ENCODE measurements around the gene PRR20G. TPM values are rescaled to one million over a fixed set of nuclear protein-coding genes. Genes with fewer than 3 reads are reported as not detected.

The PRR20G gene
- not detected in 2 replicates for total RNA-seq (2014; rRNA removed; shearing (Covaris generic); ENCODE audit: low replicate concordance)

DNA sequence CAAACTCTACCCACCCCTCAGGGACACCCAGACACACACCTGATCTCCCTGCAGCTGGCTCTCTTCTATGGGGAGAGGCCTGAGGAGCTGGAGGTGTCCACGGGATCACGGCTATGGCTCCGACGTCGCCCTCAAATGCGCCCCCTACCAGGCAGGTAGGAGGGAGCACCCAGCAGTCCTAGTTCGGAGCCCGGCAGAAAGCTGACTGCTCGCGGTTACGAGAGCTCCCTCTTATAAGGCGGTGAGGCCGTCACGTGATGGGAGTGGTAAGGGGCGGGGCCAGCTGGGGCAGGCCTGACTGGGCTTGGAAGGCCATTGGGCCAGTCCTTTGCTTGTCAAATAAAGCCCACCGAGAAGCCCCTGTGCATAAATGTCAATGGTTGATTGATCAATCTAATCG lies at the start of gene PRR20G:
PRR20G (minus strand) TSS at position 207 of the 400 bp plus-strand sequence. CDS start 681 bp downstream, outside the sequence.
- no peak within 1 kb of the TSS for H3K4me3 ChIP-seq (ENCODE audit: low read length)
- no peak within 1 kb of the TSS for H3K4me2 ChIP-seq (ENCODE audit: low read depth, low read length, poor library complexity, severe bottlenecking)
- H3K4me1 ChIP-seq (ENCODE audit: low read length) = no peaks in the 10 kb centered on the region
- no peaks in the 10 kb centered on the region for H3K9me3 ChIP-seq (ENCODE audit: low read length)
- H2AFZ ChIP-seq (ENCODE audit: low read length) = no peak within 1 kb of the TSS
- H3K9me2 ChIP-seq (replicated peaks; ENCODE audit: insufficient read depth, low read length) = no peaks in the 10 kb centered on the region
- no peaks in the 10 kb centered on the region for H3K27me3 ChIP-seq (ENCODE audit: low read length)
- H3K79me2 ChIP-seq (ENCODE audit: low read length) = no peaks in the 10 kb centered on the region
- H3K27ac ChIP-seq (ENCODE audit: low read length) = no peak within 1 kb of the TSS
- no peak for DNase-seq
- no peak within 1 kb of the TSS for H3K9ac ChIP-seq (ENCODE audit: low read length)
- no peaks in the 10 kb centered on the region for H3K36me3 ChIP-seq (ENCODE audit: insufficient read depth, low read length)
- H4K20me1 ChIP-seq (ENCODE audit: insufficient read depth, low read depth, low read length) = no peaks in the 10 kb centered on the region

DNA sequence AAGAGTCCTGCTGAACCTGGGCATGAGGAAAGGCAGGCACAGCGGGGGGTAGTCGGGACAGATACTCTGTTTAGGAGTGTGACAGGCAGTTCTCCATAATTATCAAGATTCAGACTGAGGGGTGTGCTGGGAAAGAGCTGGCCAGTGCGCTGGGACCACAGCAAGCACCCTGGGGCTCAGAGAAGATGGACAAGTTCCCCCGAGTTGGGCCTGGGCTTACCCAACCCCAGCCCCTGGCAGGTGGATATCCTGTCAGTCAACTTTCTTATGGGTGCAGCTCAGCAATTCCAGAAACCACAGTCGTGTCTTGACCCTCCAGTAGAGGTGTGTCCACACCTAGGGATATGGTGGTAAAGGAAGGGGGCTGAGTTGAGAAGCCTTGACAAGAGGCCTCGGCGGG lies 49.2 kb upstream of the PRR20G start:
- no peaks in the 10 kb centered on the region for H3K27me3 ChIP-seq (ENCODE audit: low read length)
- H3K79me2 ChIP-seq (ENCODE audit: low read length) = no peaks in the 10 kb centered on the region
- no peaks in the 10 kb centered on the region for H4K20me1 ChIP-seq (ENCODE audit: insufficient read depth, low read depth, low read length)
- no peaks in the 10 kb centered on the region for H3K4me1 ChIP-seq (ENCODE audit: low read length)
- H3K9me2 ChIP-seq (replicated peaks; ENCODE audit: insufficient read depth, low read length) = no peaks in the 10 kb centered on the region
- H3K9me3 ChIP-seq (ENCODE audit: low read length) = no peaks in the 10 kb centered on the region
- no peak overlapping the region for H3K9ac ChIP-seq (ENCODE audit: low read length)
- no peaks in the 10 kb centered on the region for H3K36me3 ChIP-seq (ENCODE audit: insufficient read depth, low read length)
- H3K4me3 ChIP-seq (ENCODE audit: low read length) = no peak overlapping the region
- no peak overlapping the region for H3K27ac ChIP-seq (ENCODE audit: low read length)
- no peak overlapping the region for H2AFZ ChIP-seq (ENCODE audit: low read length)
- no peak for DNase-seq
- H3K4me2 ChIP-seq (ENCODE audit: low read depth, low read length, poor library complexity, severe bottlenecking) = no peak overlapping the region

DNA sequence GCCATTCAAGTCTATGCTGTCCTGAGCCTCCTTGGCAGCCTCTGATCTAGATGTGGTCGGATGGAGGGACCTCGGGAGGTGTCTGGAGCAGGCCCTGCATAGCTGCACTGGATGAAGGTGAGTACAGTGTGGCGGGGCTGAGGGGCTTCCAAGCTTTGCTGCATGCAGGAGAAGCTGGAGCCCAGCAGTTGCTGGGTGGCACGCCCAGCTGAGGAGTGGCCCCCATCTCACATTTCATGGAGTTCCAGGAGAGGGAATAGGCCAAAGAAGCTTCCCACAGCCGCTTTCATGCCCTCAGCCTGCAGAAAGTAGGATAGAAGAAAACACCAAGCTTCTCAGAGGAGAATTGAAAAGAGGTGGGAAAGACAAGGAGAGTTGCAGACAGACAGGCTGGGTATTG lies 48.3 kb upstream of the PRR20G start:
- H2AFZ ChIP-seq (ENCODE audit: low read length) = no peak overlapping the region
- no peaks in the 10 kb centered on the region for H3K4me1 ChIP-seq (ENCODE audit: low read length)
- H3K9ac ChIP-seq (ENCODE audit: low read length) = no peak overlapping the region
- no peaks in the 10 kb centered on the region for H4K20me1 ChIP-seq (ENCODE audit: insufficient read depth, low read depth, low read length)
- H3K4me3 ChIP-seq (ENCODE audit: low read length) = no peak overlapping the region
- H3K9me2 ChIP-seq (replicated peaks; ENCODE audit: insufficient read depth, low read length) = no peaks in the 10 kb centered on the region
- H3K79me2 ChIP-seq (ENCODE audit: low read length) = no peaks in the 10 kb centered on the region
- no peaks in the 10 kb centered on the region for H3K9me3 ChIP-seq (ENCODE audit: low read length)
- no peak for DNase-seq
- H3K36me3 ChIP-seq (ENCODE audit: insufficient read depth, low read length) = no peaks in the 10 kb centered on the region
- H3K27me3 ChIP-seq (ENCODE audit: low read length) = no peaks in the 10 kb centered on the region
- no peak overlapping the region for H3K4me2 ChIP-seq (ENCODE audit: low read depth, low read length, poor library complexity, severe bottlenecking)
- H3K27ac ChIP-seq (ENCODE audit: low read length) = no peak overlapping the region

DNA sequence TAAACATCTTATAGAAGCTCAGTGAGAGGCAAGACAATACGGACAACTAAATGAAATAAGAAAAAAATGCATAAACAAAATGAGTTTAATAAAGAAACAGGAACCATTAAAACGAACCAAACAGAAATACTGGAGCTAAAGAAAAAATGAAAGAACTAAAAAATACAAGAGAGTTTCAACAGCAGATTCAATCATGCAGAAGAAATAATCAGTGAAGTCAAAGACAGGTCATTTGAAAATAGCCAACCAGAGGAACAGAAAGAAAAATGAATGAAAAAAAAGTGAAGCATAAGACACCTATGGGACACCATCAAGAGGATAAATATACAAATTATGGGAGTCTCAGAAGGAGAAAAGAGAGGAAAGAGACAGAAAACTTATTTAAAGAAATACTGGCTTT lies 42.5 kb upstream of the PRR20G start:
- Histone ChIP-seq H2AFZ (ENCODE audit: low read length) (no peak overlapping the region), H4K20me1 (ENCODE audit: insufficient read depth, low read depth, low read length) (no peaks in the 10 kb centered on the region), H3K9me3 (ENCODE audit: low read length) (peaks cover 12% of the 10 kb centered on the region; the same call in 1 of the 2 replicates), H3K4me1 (ENCODE audit: low read length) (no peaks in the 10 kb centered on the region), H3K9ac (ENCODE audit: low read length) (no peak overlapping the region), H3K27ac (ENCODE audit: low read length) (no peak overlapping the region), H3K4me3 (ENCODE audit: low read length) (no peak overlapping the region), H3K36me3 (ENCODE audit: insufficient read depth, low read length) (no peaks in the 10 kb centered on the region), H3K27me3 (ENCODE audit: low read length) (no peaks in the 10 kb centered on the region; the same call in 1 of the 2 replicates), H3K9me2 (replicated peaks; ENCODE audit: insufficient read depth, low read length) (no peaks in the 10 kb centered on the region), H3K79me2 (ENCODE audit: low read length) (no peaks in the 10 kb centered on the region), H3K4me2 (ENCODE audit: low read depth, low read length, poor library complexity, severe bottlenecking) (no peak overlapping the region)
- no peak for DNase-seq

DNA sequence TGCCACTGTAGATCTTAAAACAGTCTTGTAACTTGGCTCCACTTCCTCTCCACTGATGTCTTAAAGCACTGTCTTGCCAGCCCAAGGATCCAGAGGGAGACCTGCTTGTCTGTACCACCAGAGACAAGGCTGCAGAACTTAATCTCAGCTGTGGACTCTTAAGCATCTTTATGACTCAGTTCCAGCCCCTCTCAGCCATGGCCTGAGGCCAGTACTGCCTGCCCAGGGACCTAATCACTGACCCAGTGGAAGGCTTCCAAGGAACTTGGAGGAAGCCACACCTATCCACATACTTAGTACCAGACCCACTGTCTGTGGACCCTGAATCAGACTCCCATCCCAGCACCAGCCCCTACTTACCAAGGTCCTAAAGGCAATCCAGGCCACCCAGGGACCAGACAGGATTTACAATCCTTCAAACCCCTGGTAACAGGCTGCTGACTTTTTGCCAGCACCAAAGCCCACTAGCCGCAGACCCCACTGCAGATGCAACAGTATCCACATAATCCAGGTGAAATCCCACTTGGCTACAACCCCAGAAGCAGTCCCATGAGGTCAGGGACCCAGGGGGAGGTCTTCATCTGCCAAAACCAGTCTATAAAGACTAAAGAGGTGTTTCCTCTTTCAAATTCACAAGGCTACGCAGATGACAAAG lies 41.9 kb upstream of the PRR20G start:
- Histone ChIP-seq H3K79me2 (ENCODE audit: low read length) (no peaks in the 10 kb centered on the region), H2AFZ (ENCODE audit: low read length) (no peak overlapping the region), H3K4me3 (ENCODE audit: low read length) (no peak overlapping the region), H3K9me3 (ENCODE audit: low read length) (peaks cover 12% of the 10 kb centered on the region; the same call in 1 of the 2 replicates), H3K27me3 (ENCODE audit: low read length) (no peaks in the 10 kb centered on the region; the same call in 1 of the 2 replicates), H3K9me2 (replicated peaks; ENCODE audit: insufficient read depth, low read length) (no peaks in the 10 kb centered on the region), H3K36me3 (ENCODE audit: insufficient read depth, low read length) (no peaks in the 10 kb centered on the region), H3K27ac (ENCODE audit: low read length) (no peak overlapping the region), H3K4me2 (ENCODE audit: low read depth, low read length, poor library complexity, severe bottlenecking) (no peak overlapping the region), H3K4me1 (ENCODE audit: low read length) (no peaks in the 10 kb centered on the region), H4K20me1 (ENCODE audit: insufficient read depth, low read depth, low read length) (no peaks in the 10 kb centered on the region), H3K9ac (ENCODE audit: low read length) (no peak overlapping the region)
- DNase-seq = no peak

DNA sequence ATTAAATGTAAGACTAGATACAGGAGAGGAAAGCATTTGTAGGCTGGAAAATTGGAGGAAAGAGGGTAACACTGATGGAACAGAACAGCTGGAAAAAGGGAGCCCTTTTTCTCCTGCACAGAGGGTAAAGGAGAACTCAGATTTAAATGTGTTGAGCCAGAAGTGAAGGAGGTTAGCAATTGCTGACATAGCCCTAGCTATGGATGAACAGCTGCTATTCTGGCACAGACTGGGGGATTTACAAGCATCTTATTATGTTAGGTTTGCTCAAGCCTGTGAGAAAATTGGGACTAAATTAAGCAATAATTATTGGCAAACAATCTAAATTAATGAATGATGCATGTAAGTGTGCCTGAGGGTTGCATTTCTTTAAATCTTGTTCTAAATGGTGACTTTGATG lies 40.6 kb upstream of the PRR20G start:
- H4K20me1 ChIP-seq (ENCODE audit: insufficient read depth, low read depth, low read length) = no peaks in the 10 kb centered on the region
- no peaks in the 10 kb centered on the region; the same call in 1 of the 2 replicates for H3K27me3 ChIP-seq (ENCODE audit: low read length)
- no peaks in the 10 kb centered on the region for H3K36me3 ChIP-seq (ENCODE audit: insufficient read depth, low read length)
- no peak overlapping the region for H3K9ac ChIP-seq (ENCODE audit: low read length)
- H3K9me3 ChIP-seq (ENCODE audit: low read length) = peaks cover 12% of the 10 kb centered on the region; the same call in 1 of the 2 replicates
- H3K27ac ChIP-seq (ENCODE audit: low read length) = no peak overlapping the region
- no peak overlapping the region for H3K4me2 ChIP-seq (ENCODE audit: low read depth, low read length, poor library complexity, severe bottlenecking)
- H3K79me2 ChIP-seq (ENCODE audit: low read length) = no peaks in the 10 kb centered on the region
- DNase-seq = no peak
- H3K4me3 ChIP-seq (ENCODE audit: low read length) = no peak overlapping the region
- H2AFZ ChIP-seq (ENCODE audit: low read length) = no peak overlapping the region
- H3K9me2 ChIP-seq (replicated peaks; ENCODE audit: insufficient read depth, low read length) = no peaks in the 10 kb centered on the region
- H3K4me1 ChIP-seq (ENCODE audit: low read length) = no peaks in the 10 kb centered on the region

DNA sequence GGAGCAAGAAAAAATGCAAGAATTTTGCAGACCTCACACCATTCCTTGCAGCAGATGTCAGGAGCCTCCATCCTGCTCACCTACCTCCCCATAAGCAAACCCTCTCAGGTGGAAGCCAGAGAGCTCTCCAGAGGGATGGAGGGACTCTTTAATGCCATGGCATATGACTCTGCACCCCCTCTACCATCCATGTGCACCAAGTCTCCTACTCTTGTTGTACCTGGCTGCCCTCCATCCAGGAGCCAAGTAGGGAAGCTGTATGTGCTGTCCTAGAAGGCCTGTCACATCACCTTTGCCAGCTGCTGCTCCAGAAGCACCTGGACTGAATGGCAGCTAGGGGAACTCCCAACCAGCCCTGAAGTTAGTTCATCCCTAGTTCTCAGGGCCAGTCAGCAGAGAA lies 38.5 kb upstream of the PRR20G start:
- Histone ChIP-seq H3K9ac (ENCODE audit: low read length) (no peak overlapping the region), H3K4me3 (ENCODE audit: low read length) (no peak overlapping the region), H3K79me2 (ENCODE audit: low read length) (no peaks in the 10 kb centered on the region), H3K9me2 (replicated peaks; ENCODE audit: insufficient read depth, low read length) (no peaks in the 10 kb centered on the region), H2AFZ (ENCODE audit: low read length) (no peak overlapping the region), H3K36me3 (ENCODE audit: insufficient read depth, low read length) (no peaks in the 10 kb centered on the region), H3K27ac (ENCODE audit: low read length) (no peak overlapping the region), H3K4me2 (ENCODE audit: low read depth, low read length, poor library complexity, severe bottlenecking) (no peak overlapping the region), H3K4me1 (ENCODE audit: low read length) (no peaks in the 10 kb centered on the region), H3K27me3 (ENCODE audit: low read length) (no peaks in the 10 kb centered on the region; the same call in 1 of the 2 replicates), H3K9me3 (ENCODE audit: low read length) (peaks cover 12% of the 10 kb centered on the region; the same call in 1 of the 2 replicates), H4K20me1 (ENCODE audit: insufficient read depth, low read depth, low read length) (no peaks in the 10 kb centered on the region)
- DNase-seq = no peak

DNA sequence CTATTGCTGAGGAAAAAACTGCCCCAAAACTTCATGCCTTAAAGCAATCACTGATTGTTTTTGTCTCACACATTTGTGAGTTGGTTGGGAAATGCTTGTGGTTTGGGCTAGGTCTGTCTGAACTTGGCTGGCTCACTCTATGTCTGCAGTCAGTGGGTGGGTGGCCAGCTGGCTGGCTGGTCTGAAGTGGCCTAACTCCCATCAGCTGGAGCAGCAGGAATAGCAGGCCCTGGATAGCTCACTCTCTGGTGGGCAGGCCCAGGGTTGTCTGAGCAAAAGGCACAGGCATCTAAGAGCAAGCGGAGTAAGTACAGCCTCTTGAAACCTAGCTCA lies 37.7 kb upstream of the PRR20G start:
- Histone ChIP-seq H3K4me1 (ENCODE audit: low read length) (no peaks in the 10 kb centered on the region), H3K9me3 (ENCODE audit: low read length) (peaks cover 7% of the 10 kb centered on the region; the same call in 1 of the 2 replicates), H3K4me3 (ENCODE audit: low read length) (no peak overlapping the region), H3K79me2 (ENCODE audit: low read length) (no peaks in the 10 kb centered on the region), H4K20me1 (ENCODE audit: insufficient read depth, low read depth, low read length) (no peaks in the 10 kb centered on the region), H3K9me2 (replicated peaks; ENCODE audit: insufficient read depth, low read length) (no peaks in the 10 kb centered on the region), H2AFZ (ENCODE audit: low read length) (no peak overlapping the region), H3K27ac (ENCODE audit: low read length) (no peak overlapping the region), H3K27me3 (ENCODE audit: low read length) (no peaks in the 10 kb centered on the region; the same call in 1 of the 2 replicates), H3K9ac (ENCODE audit: low read length) (no peak overlapping the region), H3K4me2 (ENCODE audit: low read depth, low read length, poor library complexity, severe bottlenecking) (no peak overlapping the region), H3K36me3 (ENCODE audit: insufficient read depth, low read length) (no peaks in the 10 kb centered on the region)
- DNase-seq = no peak

Measured in Karpas-422 (cell line).